ENCODE data around the gene DTX2.
A peak's percentile ranks its signal among the peaks of the same experiment; 100 is the strongest.
"Not testable (repeated sequence)": the region's sequence is repeated elsewhere in the genome, so short reads cannot be mapped to it uniquely, and the experiment has no call there.

DTX2 gene

DNA sequence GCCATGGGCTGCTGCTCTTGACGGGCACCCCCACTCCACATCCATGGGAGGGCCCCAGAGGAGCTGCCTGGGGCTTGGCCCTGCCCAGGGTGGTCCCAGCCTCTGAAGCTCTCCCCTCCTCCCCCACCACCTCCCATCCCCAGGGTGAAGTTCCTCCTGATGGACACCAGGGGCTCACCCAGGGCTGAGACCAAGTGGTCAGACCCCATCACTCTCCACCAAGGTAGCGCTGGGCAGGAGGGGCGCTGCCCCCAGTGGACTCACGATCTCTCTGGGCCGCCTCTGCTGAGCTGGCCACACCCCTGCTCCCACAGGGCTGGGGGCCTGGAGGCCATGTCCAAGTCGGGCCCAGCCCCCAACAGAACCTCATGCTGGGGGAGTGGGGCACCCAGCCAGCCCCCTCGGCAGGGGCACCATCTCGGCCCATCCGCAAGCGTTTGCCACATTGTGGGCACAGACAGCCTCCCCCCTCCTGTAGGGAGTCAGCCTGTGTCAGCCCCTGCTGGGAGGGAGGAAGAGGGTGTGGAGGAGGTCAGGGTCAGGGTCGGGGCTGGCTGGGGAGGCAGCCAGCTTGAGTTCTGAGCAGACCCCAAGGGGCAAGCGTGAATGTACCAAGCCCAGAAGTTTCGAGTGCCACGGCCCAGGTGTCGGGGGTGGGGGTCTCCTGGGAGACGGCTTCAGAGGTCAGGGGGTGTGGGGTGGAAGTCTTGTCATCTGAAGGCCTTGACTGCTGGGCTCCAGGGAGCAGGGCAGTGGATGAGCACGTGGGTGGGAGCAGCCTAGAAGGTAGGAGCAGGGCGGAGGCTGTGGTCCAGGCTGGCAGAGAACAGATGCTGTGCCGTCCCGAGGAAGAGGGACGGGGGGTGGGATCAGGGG lies 51.7 kb downstream of the DTX2 start:
- peak; percentile 62 for DNase-seq (ENCODE audit: low spot score)

DNA sequence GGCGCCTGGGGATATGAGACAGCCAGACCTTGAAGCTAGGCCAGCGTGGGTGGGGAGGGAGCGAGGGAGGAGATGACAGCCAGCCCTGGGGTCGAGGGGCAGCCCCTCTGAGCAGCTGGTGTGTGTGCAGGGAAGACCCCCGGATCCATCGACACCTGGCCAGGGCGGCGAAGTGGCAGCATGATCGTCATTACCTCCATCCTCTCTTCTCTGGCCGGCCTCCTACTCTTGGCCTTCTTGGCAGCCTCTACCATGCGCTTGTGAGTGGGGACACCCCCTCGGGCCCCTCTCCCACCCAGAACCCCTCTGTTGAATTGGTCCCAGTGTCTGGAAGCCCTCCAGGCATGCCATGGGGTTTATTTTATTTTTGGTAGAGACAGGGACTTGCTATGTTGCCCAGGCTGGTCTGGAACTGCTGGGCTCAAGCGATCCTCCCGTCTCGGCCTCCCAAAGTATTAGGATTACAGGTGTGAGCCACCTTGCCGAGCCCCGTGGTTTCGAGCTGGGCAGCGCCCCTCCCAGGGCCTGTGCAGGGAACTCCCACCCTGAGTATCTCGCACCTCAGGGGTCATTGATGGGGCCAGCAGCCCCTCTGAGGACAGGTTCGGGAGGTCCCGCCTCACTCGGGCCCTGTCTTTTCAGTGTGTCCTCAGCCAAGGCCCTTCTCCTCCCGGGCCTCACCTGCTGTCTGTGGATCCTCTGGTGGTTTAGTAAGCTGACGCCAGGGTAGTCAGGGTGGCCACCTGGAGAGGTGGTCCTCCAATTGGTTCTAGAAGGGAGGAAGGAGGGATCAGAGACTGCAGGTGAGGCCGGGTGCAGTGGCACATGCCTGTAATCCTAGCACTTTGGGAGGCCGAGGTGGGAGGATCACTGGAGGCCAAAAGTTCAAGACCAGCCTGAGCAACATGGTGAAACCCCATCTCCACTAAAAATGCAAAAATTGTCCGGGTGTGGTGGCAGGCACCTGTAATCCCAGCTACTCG lies 52.6 kb downstream of the DTX2 start:
- DNase-seq (ENCODE audit: low spot score): peak; percentile 25

DNA sequence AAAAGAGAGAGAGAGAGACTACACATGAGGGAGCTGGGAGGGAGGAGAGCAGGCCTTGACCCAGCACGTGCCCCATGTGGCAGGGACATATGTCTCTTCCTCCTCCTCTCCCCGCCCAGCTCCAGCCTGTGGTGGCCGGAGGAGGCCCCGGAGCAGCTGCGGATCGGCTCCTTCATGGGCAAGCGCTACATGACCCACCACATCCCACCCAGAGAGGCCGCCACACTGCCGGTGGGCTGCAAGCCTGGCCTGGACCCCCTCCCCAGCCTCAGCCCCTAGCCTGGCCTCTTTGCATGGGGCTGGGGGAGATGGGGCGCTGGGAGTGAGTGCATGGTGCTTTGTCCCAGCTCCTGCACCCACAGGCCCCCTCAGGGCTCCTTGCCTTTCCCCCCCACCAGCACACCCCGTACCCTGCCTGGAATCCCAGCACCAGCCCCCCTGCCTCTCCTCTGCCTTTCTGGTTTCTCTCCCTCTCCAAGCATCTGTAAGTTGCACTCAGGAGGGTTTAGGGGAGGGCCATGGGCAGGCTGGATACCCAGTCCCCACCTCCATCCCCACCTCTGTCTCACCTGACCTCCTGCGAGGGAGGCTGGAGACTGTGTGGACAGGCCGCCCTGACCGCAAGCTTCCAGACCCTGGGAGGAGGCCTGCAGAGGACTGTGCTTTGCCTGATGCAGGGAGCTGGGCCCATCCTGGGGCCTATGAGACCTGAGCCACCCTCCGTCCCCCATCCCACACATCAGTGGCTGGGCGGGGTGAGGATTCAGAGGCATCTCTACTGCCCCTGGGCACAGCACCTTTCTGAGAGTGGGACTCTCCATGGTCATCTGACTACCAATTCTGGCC lies 53.6 kb downstream of the DTX2 start:
- peak; percentile 62 for DNase-seq (ENCODE audit: low spot score)

- peak; percentile 77 for DNase-seq (ENCODE audit: low spot score)
Observed at GRCh38 chr7:76515999-76516443, 54.5 kb downstream of the DTX2 start.

DNA sequence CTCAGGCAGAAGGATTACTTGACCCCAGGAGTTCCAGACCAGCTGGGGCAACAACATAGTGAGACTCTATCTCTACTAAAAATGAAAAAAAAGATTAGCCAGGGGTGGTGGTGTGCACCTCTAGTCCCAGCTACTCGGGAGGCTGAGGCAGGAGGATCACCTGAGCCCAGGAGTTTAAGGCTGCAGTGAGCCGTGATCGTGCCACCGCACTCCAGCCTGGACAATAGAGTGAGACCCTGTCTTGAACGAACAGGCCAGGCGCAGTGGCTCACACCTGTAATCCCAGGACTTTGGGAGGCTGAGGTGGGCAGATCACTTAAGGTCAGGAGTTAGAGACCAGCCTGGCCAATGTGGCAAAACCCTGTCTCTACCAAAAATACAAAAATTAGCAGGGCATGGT lies 55.4 kb downstream of the DTX2 start:
- DNase-seq (ENCODE audit: low spot score): not testable (repeated sequence)

- not testable (repeated sequence) for DNase-seq (ENCODE audit: low spot score)
Observed at GRCh38 chr7:76526183-76526582, 64.7 kb downstream of the DTX2 start.

DNA sequence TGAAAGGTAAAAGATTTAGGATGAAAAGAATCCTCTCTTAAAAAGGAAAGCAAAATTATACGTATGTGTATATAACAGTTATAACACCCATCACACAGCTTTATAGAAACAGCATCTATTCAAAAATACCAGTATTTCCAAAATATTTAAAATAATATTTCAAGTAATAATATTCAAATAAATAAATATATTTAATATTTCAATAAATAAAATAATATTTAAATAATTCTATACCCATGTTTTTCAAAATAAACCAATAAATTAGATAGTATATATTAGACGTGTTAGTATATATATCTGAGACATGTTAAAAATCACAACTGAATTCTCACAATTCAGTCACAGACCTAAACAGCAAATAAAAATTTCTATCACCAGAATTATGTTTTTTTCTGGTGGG lies 70.1 kb downstream of the DTX2 start:
- DNase-seq (ENCODE audit: low spot score): not testable (repeated sequence)

GRCh38 chr7:76543197-76543596 lies 81.7 kb downstream of the DTX2 start, which contains the start of gene SPDYE16:
TSS of gene SPDYE16 (minus strand) at chr7:76543297. CDS start at chr7:76541459, 1,838 bp downstream.
- DNase-seq (ENCODE audit: low spot score): not testable (repeated sequence)

GRCh38 chr7:76549025-76549854 lies 87.7 kb downstream of the DTX2 start:
- DNase-seq (ENCODE audit: low spot score): peak; percentile 87

GRCh38 chr7:76549855-76550248 lies 88.3 kb downstream of the DTX2 start:
- not testable (repeated sequence) for DNase-seq (ENCODE audit: low spot score)

DNA sequence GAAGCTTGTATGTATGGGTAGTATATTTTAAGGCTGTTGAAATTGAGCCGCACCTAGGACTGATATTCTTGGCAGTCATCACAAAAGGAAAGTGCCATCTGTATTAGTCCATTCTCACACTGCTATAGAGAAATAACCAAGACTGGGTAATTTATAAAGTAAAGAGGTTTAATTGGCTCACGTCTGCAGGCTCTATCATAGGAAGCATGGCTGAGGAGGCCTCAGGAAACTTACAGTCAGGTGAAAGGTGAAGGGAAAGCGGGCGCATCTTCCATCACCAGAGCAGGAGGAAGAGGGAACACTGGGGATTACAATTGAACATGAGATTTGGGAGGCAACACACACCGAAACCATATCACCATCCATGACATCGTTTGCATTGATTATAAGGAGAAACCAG lies 90.5 kb downstream of the DTX2 start:
- DNase-seq (ENCODE audit: low spot score): not testable (repeated sequence)

All from left forelimb (tissue), 1 donor.